ENCODE measurements around the gene RET.

Gene RET

GRCh38 chr10:43177595-43177994 lies 100.7 kb downstream of the RET start:
- DNase-seq, result no peak

All from stimulated activated CD4-positive, alpha-beta T cell treated with anti-CD3 and anti-CD28 coated beads, Interleukin-4, amount 100 ng/mL, for 24 hours (primary cell).